Measurements from ENCODE around the gene IL22RA2.

IL22RA2 gene

DNA sequence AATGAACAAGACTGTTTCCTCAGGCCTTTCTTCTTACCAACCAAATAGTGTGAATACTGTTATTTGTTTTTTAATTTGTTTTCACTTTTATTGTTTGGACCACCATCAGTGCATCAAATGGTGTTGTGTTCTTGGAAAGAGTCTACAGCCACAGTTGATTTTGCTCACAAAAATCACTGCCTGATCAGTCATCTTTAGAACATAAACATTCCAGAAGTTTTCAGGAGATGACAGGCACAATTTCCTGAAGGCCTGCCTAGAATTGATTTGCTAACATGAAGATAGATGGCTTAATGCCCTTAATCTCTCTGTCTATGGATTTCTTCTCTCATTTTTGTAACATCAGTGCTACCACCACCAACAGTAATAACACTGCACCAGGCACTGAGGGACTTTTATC is 13.5 kb downstream of the IL22RA2 start:
- H3K4me3 ChIP-seq: no peak overlapping the region
- TF ChIP-seq, protein P1, sequence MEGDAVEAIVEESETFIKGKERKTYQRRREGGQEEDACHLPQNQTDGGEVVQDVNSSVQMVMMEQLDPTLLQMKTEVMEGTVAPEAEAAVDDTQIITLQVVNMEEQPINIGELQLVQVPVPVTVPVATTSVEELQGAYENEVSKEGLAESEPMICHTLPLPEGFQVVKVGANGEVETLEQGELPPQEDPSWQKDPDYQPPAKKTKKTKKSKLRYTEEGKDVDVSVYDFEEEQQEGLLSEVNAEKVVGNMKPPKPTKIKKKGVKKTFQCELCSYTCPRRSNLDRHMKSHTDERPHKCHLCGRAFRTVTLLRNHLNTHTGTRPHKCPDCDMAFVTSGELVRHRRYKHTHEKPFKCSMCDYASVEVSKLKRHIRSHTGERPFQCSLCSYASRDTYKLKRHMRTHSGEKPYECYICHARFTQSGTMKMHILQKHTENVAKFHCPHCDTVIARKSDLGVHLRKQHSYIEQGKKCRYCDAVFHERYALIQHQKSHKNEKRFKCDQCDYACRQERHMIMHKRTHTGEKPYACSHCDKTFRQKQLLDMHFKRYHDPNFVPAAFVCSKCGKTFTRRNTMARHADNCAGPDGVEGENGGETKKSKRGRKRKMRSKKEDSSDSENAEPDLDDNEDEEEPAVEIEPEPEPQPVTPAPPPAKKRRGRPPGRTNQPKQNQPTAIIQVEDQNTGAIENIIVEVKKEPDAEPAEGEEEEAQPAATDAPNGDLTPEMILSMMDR (IDR thresholded peaks at IDR 0.05): no peak
- DNase-seq (ENCODE audit: low spot score): no peak
- H3K27ac ChIP-seq: no peak overlapping the region

DNA sequence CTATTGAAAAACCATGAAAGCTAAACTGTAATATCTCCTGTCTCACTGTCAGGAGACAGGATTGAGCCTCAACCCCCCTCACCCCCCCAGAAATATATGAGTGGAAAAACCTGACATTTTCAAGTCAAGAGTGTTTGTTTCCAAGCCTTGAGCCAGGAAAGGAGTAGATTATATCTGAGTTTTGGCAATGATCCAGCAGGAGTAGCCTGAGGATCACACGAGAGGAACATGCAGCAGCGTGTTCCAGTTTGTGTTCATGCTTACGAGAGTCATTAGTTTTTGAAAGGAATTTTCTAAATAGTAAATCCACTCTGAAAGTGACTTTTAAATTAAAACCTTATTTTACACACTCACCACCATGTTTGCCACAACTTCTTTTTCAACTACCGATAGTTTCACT is 15.8 kb downstream of the IL22RA2 start:
- no peak for DNase-seq (ENCODE audit: low spot score)
- no peak overlapping the region for H3K27ac ChIP-seq

DNA sequence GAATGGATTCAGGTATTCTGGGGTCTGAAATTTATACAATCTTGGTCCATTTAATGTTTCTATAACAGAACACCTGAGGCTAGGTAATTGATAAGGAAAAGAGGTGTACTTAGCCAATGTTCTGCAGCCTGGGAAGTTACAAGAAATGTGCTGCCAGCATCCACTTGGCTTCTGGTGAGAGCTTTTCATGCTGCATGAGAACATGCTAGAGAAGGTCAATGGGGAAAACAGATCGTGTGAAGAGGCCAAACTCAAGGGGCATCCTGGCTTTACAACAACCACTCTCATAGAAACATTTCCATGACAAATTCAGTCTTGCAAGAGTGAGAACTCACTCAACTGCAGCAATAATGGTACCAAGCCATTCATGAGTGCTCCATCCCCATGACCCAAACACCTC is 16.8 kb downstream of the IL22RA2 start:
- no peak for DNase-seq (ENCODE audit: low spot score)

More for the DNA sequence above, 15.8 kb downstream of the IL22RA2 start:
- TF ChIP-seq, protein P1 (IDR thresholded peaks at IDR 0.05): no peak
- no peak overlapping the region for H3K4me3 ChIP-seq

DNA sequence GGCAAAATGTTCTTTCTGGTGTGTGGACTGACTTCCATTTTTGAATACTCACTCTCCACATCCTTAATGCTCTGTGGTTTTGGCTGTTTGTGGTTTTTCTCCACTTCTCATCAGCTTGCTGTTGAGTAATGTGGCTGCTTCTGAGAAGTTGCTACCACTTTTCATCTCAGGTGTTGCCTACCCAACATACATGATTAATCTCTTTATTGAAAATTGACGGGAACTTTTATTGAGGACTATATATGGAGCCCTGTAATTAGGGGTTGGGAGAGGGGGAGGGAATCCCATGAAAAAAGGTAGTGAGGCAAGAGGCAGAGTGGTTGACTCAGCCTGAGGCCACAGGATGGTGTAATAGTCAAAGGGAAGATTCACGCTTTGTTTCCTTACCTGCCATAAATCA is 17.6 kb downstream of the IL22RA2 start:
- no peak overlapping the region for H3K27ac ChIP-seq
- no peak for DNase-seq (ENCODE audit: low spot score)
- TF ChIP-seq, protein P1 (IDR thresholded peaks at IDR 0.05): no peak
- no peak overlapping the region for H3K4me3 ChIP-seq

More for the DNA sequence above, 16.8 kb downstream of the IL22RA2 start:
- Histone ChIP-seq H3K27ac (no peak overlapping the region), H3K4me3 (no peak overlapping the region)
- TF ChIP-seq, protein P1 (IDR thresholded peaks at IDR 0.05): no peak

DNA sequence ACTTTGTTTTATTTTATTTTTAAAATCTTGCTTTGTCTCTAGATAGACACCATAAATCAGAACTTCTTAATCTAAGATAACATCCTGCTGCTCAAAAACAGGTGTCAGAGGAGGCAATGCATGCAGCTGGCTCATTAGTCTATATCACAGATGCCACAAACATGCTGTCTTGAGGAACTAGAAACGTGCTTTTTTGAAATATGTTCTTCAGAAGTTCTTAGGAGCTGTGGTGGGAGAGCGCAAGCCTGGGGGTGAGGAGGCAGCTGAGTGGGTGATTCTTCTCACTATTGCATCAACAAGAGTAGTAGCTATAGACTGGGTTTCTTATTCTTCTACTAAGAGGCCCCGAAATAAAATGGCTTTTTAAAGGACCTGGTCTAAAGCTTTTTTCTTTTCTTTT is 23.4 kb downstream of the IL22RA2 start:
- Histone ChIP-seq H3K4me3 (no peak overlapping the region), H3K27ac (no peak overlapping the region)
- no peak for DNase-seq (ENCODE audit: low spot score)
- TF ChIP-seq, protein P1 (IDR thresholded peaks at IDR 0.05): no peak

DNA sequence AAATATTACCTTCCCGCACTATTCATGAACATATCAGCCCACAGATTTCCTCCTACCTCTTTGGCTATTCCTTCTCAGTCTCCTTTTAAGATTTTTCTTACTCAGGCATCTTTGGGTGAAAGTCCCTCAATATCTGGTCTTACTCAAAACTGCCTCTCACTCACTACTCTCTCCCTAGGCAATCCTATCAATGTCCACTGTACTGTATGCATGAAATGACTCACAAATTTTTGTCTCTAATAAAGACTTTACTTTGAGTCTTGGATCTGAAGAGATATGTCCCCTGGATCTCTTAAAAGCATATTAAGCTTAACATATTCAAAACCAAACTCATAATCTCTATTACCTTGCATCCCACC is 24.4 kb downstream of the IL22RA2 start:
- no peak overlapping the region for H3K4me3 ChIP-seq
- no peak for DNase-seq (ENCODE audit: low spot score)
- no peak overlapping the region for H3K27ac ChIP-seq
- TF ChIP-seq, protein P1 (IDR thresholded peaks at IDR 0.05): no peak

DNA sequence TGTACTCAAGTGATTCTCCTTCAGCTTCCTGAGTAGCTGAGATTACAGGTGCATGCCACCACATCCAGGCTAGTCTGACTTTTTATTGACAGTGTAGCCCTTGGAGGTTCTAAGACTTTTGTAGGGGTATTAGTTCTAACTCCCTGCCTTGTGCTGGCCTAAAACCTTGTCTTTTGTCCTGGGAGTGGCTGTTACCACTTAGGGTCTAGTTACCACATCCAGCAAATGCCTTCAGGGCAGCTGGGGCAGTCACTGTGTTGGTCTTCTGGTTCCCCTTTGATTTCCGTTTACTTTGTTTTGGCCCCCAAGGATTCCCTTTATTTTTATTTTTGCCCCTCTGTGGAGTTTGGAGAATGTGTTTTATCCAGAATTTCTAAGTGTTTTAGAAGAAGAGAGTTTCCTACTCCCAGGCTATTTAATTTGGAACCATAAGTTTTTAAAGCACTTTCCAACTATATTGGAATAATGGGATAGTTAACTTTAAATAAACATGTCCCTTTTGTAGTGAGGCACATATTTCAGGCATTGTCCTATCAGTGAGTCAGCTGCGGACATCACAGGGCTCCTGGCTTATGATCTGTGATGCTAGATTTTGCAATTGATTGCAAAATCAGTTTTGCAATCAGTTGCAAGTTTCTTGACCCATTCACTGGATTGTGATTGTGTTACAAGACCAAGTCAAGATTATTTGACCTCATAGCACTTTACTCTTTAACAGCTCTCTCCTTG is 25.0 kb downstream of the IL22RA2 start:
- H3K4me3 ChIP-seq: no peak overlapping the region
- H3K27ac ChIP-seq: no peak overlapping the region
- TF ChIP-seq, protein P1 (IDR thresholded peaks at IDR 0.05): no peak
- no peak for DNase-seq (ENCODE audit: low spot score)

All from coronary artery (tissue), 2 donors.